A549 (cell line): ENCODE measurements around the gene NR2F2. TPM values are rescaled to one million over a fixed set of nuclear protein-coding genes. Genes with fewer than 3 reads are reported as not detected.

ENCODE experiments used
- ATAC-seq, 2 experiments: fragments of 200-7000 bp in 1 of 2; fragments of >200 bp in 1 of 2; cut with Nextera tagmentation in 1 of 2; cut with Tn5 transposase in 1 of 2; 3 replicates each; pipeline versions ENCODE4 v1.8.0 to v1.9.1; 2018 to 2020; ENCODE audit warnings: mild to moderate bottlenecking in 1 of 2, moderate library complexity in 1 of 2
- CTCF ChIA-PET: fragments of 300-600 bp; sonication (Branson Sonifier 250); formaldehyde crosslinking; extraction: SDS; loops from one replicate; lab custom pipeline; 2021; ENCODE audit warnings: antibody characterized with exemption, inconsistent platforms; lab: Yijun Ruan, JAX
- POLR2A ChIA-PET: fragments of 350-600 bp; formaldehyde crosslinking; extraction: SDS; loops from one replicate; lab custom pipeline; 2021; ENCODE audit warnings: antibody characterized with exemption, inconsistent platforms; lab: Yijun Ruan, JAX
- DNase-seq, 2 experiments: peaks; one replicate each; pipeline versions ENCODE4 v3.0.0 to v3.0.0-alpha.2; 2011 to 2016; ENCODE audit warnings: low read depth in 1 of 2, low spot score in 1 of 2
- FAIRE-seq: peaks from 2 replicates; lab custom pipeline; 2011; peaks lifted over from hg19 to GRCh38; lab: Jason Lieb, UNC
- H3K27ac ChIP-seq, 2 experiments: fragments of >200 bp; sonication (Bioruptor Twin); formaldehyde crosslinking; 3 replicates each; pipeline ENCODE4 v1.5.1; 2016 to 2017
- H3K4me1 ChIP-seq: fragments of >200 bp; sonication (Bioruptor Twin); formaldehyde crosslinking; 3 replicates; pipeline ENCODE4 v1.6.1; 2016
- H3K4me2 ChIP-seq: fragments of >200 bp; sonication (Bioruptor Twin); formaldehyde crosslinking; 3 replicates; pipeline ENCODE4 v1.6.1; 2016
- H3K4me3 ChIP-seq: fragments of >200 bp; sonication (Bioruptor Twin); formaldehyde crosslinking; 3 replicates; pipeline ENCODE4 v1.5.1; 2016
- H3K9me3 ChIP-seq: fragments of >200 bp; sonication (Bioruptor Twin); formaldehyde crosslinking; 3 replicates; pipeline ENCODE4 v1.6.1; 2016
- CHD4 ChIP-seq: fragments of 200-600 bp; sonication (generic); IDR thresholded peaks from 2 replicates; pipeline ENCODE4 v1.6.1; 2016; ENCODE audit warnings: antibody characterized with exemption, mild to moderate bottlenecking, borderline replicate concordance
- CTCF ChIP-seq: fragments of >200 bp; sonication (Bioruptor Twin); formaldehyde crosslinking; IDR thresholded peaks from 3 replicates; pipeline ENCODE4 v1.5.1; 2016
- E2F6 ChIP-seq: IDR thresholded peaks from 2 replicates; pipeline ENCODE4 v1.6.1; 2012; ENCODE audit warnings: low read depth, borderline replicate concordance
- FOSL2 ChIP-seq, 2 experiments: fragments of 450-650 bp in 1 of 2; fragments of >200 bp in 1 of 2; sonication (Bioruptor Twin) in 1 of 2; formaldehyde crosslinking; IDR thresholded peaks; 2 replicates each; pipeline versions ENCODE4 v1.5.0 to v1.6.1; 2016 to 2020; ENCODE audit warnings: mild to moderate bottlenecking in 1 of 2, moderate library complexity in 1 of 2
- HEYL ChIP-seq: fragments of 250-450 bp; sonication (Bioruptor Pico); IDR thresholded peaks from 2 replicates; pipeline ENCODE4 v1.8.0; 2021; ENCODE audit warnings: mild to moderate bottlenecking, moderate library complexity
- HOXA7 ChIP-seq: fragments of 250-450 bp; sonication (Bioruptor Pico); IDR thresholded peaks from 2 replicates; pipeline ENCODE4 v1.5.0; 2020; ENCODE audit warnings: mild to moderate bottlenecking, moderate library complexity
- POLR2AphosphoS2 ChIP-seq: conservative IDR thresholded peaks from 2 replicates; pipeline ENCODE4 v1.6.1; 2012; ENCODE audit warnings: low read length, improper control_type of control experiment, inconsistent platforms
- RNF2 ChIP-seq: fragments of 200-600 bp; sonication (generic); IDR thresholded peaks from 2 replicates; pipeline ENCODE4 v1.6.1; 2016; ENCODE audit warnings: low read depth, mild to moderate bottlenecking, antibody characterized with exemption, moderate library complexity, borderline replicate concordance
- ZFP36 ChIP-seq: fragments of 450-650 bp; IDR thresholded peaks from 2 replicates; pipeline ENCODE4 v1.6.1; 2014; ENCODE audit warnings: borderline replicate concordance; ENCODE audit not compliant: partially characterized antibody
- WGBS: methylation state at CpG from one replicate; pipeline ENCODE4 v1.1.6; 2017; ENCODE audit errors: missing lambda C conversion rate; 5-methylcytosine and 5-hydroxymethylcytosine counted together
- polyA plus RNA-seq, 4 experiments: library from polyadenylated mRNA; depleted of rRNA in 3 of 4; stranded (reverse); fragments of >200 nt; fragmentation: RNase III in 1 of 4; extraction: RNeasy Plus Mini Kit Qiagen cat#74134 plus additional on column Dnase treatment in 1 of 4; gene quantifications; 2 replicates in 3 of 4; 3 replicates in 1 of 4; pipeline ENCODE4 v1.2.3, GENCODE V29; 2011 to 2017
- TF ChIP-seq, protein P1 (sequence below): fragments of 250-450 bp; sonication (Bioruptor Pico); IDR thresholded peaks from 2 replicates; pipeline ENCODE4 v1.5.0; 2020; ENCODE audit warnings: low read depth, mild to moderate bottlenecking, moderate library complexity
- TF ChIP-seq, protein P2 (sequence below): fragments of >200 bp; sonication (Bioruptor Twin); formaldehyde crosslinking; IDR thresholded peaks from 2 replicates; pipeline ENCODE4 v1.6.1; 2016

NR2F2 gene
- polyA plus RNA-seq, 2 of the 4 experiments (the other 2 are of a cell fraction), result 11.8 to 15.7 TPM

DNA sequence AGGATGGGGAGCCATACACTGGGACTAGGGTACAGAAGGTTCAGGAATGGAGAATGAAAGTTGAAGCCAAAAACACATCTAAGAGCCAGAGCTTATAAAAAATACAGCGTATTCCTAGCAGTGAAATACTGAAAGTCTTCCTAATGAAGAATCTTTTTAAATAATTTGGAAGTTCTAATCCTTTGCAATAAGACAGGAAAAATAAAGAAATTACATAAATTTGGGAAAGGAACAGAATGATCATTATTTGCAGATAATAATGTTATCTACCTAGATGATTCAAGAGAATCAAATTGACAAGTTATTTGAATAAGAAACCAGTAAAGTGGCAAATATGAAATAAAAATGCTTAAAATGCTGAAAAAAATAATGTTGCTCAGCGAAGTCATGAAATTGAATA, 32.3 kb upstream of the NR2F2 start (continued):
- TF ChIP-seq CHD4 (no peak), POLR2AphosphoS2 (no peak)

GRCh38 chr15:96300836-96301235, 29.7 kb upstream of the NR2F2 start:
- FAIRE-seq, result no peak
- no peaks in the 10 kb centered on the region for H3K4me1 ChIP-seq
- TF ChIP-seq ZFP36 (no peak), FOSL2 (IDR thresholded peaks at IDR 0.05) (no peak), FOSL2 (CRISPR knock-in tag; IDR thresholded peaks at IDR 0.05) (no peak), E2F6 (no peak), CTCF (no peak)
- H3K4me3 ChIP-seq, result no peak overlapping the region
- no peak for ATAC-seq
- ChIA-PET POLR2A (no interaction called here), CTCF (interaction anchor here (1.5 kb wide), 1 partner anchor 12 kb away, joined by 5 read pairs; no protein-coding TSS in a partner anchor)
- H3K4me2 ChIP-seq, result no peak overlapping the region
- DNase-seq, result no peak
- H3K9me3 ChIP-seq, result peaks cover 20% of the 10 kb centered on the region
- no peak overlapping the region for H3K27ac ChIP-seq
- 84% methylated on average over 5 of the region's 5 CpGs for WGBS

GRCh38 chr15:96303503-96304056, 26.9 kb upstream of the NR2F2 start:
- ATAC-seq, result no peak
- WGBS, result 74% methylated on average over 9 of the region's 9 CpGs
- H3K9me3 ChIP-seq, result peaks cover 4% of the 10 kb centered on the region; the same call in 1 of the 3 replicates
- H3K27ac ChIP-seq, result no peak overlapping the region
- no peaks in the 10 kb centered on the region for H3K4me1 ChIP-seq
- DNase-seq, result no peak
- FAIRE-seq, result no peak
- ChIA-PET POLR2A (no interaction called here), CTCF (interaction anchor here (0.7 to 0.8 kb wide), 2 partner anchors 23 to 42 kb away, joined by 4 to 5 read pairs; no protein-coding TSS in a partner anchor)
- no peak overlapping the region for H3K4me2 ChIP-seq
- no peak overlapping the region for H3K4me3 ChIP-seq
- TF ChIP-seq, protein P1, sequence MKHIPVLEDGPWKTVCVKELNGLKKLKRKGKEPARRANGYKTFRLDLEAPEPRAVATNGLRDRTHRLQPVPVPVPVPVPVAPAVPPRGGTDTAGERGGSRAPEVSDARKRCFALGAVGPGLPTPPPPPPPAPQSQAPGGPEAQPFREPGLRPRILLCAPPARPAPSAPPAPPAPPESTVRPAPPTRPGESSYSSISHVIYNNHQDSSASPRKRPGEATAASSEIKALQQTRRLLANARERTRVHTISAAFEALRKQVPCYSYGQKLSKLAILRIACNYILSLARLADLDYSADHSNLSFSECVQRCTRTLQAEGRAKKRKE (CRISPR knock-in tag), result no peak

DNA sequence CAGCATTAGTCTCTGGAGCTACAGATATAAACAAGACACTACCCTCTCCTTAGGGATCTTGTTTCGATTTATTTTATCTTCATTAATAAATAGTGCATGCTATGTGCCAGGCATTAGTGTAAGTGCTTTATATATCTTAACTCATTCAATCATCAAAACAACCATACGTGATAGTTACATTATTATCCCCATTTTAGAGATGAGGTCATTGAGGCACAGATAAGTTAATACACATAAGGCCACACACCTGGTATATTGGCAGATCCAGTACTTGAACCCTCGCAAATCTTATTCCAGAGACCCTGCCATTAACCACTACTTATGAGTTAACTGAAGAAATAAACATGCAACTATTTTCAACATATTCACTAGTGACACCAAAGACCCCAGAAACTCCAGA, 25.7 kb upstream of the NR2F2 start:
- Histone ChIP-seq H3K27ac (no peak overlapping the region), H3K4me1 (no peaks in the 10 kb centered on the region), H3K4me2 (no peak overlapping the region), H3K4me3 (no peak overlapping the region), H3K9me3 (no peaks in the 10 kb centered on the region)
- FAIRE-seq (no peak), ATAC-seq (no peak), DNase-seq (no peak)
- POLR2A ChIA-PET, result no interaction called here
- TF ChIP-seq ZFP36, result no peak
- TF ChIP-seq HEYL (CRISPR knock-in tag), result no peak
- TF ChIP-seq HOXA7 (CRISPR knock-in tag), result no peak
- TF ChIP-seq, protein P2, sequence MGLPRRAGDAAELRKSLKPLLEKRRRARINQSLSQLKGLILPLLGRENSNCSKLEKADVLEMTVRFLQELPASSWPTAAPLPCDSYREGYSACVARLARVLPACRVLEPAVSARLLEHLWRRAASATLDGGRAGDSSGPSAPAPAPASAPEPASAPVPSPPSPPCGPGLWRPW, result no peak
- no peak for TF ChIP-seq RNF2
- no peak for TF ChIP-seq CTCF
- TF ChIP-seq CHD4, result no peak
- CTCF ChIA-PET, result no interaction called here
- WGBS, result 78% methylated on average over 3 of the region's 3 CpGs
